ENCODE measurements around the gene GMNC. TPM values are rescaled to one million over a fixed set of nuclear protein-coding genes. Genes with fewer than 3 reads are reported as not detected.

The GMNC gene
- total RNA-seq, 5 donors from 2014 or later (not counting 1 experiment from before 2014, with no cell fraction given), result not detected

DNA sequence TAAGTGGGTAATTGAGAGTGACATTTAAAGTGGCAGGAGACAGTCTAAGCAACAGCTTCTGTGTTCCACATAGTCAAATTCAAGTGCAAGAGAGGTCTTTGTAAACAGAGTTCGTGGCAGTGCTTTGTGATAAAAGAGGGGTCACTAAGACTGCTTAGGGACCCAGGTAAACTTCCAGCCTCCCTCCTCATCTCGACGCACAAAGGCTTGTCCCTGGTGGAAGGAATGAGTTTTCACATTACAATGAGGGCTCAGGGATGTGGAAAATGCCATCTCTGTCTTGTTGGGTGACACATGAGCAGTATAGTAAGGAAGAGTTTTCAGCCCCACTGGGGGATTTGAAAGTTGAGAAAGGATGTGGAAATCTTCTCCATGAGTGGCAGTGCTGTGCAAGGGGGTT, 7.3 kb downstream of the GMNC start:
- 20% methylated on average over 1 of the region's 3 CpGs for WGBS (ENCODE audit: insufficient coverage)
- ATAC-seq (replicated peaks in 1 of 4), result no peak

DNA sequence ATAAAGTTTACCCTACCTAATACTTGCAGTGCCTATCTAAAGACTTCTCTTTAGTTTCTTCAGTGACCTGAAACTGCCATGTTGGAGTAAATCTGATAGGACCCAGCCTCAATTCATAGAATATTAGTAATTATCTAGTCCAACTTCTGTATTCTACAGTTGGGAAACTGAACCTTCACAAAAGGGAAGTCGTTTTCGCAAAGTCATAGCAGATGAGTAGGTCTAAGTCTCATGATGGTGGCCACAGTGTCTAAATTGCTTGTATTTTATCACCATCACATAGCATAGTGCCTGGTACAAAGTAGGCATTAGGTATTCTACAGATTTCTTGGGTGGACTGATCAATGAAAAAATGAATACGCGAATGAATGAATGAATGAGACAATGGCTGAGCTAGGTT, 8.4 kb downstream of the GMNC start:
- no peak for ATAC-seq (replicated peaks in 1 of 4)
- H3K36me3 ChIP-seq (ENCODE audit: control insufficient read depth in 2 of 2, extremely low read depth in 1 of 2, insufficient read depth in 1 of 2, low read length in 1 of 2), result no peaks in the 10 kb centered on the region
- CTCF ChIA-PET, result no interaction called here
- no peaks in the 10 kb centered on the region for H3K4me1 ChIP-seq (ENCODE audit: control insufficient read depth in 1 of 2, extremely low read depth in 1 of 2, insufficient read depth in 2 of 2, low read length in 2 of 2)
- no peak overlapping the region for H3K27ac ChIP-seq (ENCODE audit: low read length)
- Mint-ChIP-seq H3K9me3 (no peaks in the 10 kb centered on the region), H3K36me3 (no peaks in the 10 kb centered on the region), H3K27me3 (peaks cover 0 to 9% of the 10 kb centered on the region in 2 donors), H3K27ac (no peak overlapping the region), H3K4me1 (no peaks in the 10 kb centered on the region), H3K4me3 (no peak overlapping the region)
- POLR2A ChIA-PET, result no interaction called here
- no peak overlapping the region for H3K4me3 ChIP-seq (ENCODE audit: control insufficient read depth in 1 of 2, extremely low read depth in 1 of 2, low read length in 1 of 2)
- H3K27me3 ChIP-seq (replicated peaks in 1 of 2; ENCODE audit: control insufficient read depth in 2 of 2, extremely low read depth in 1 of 2, insufficient read depth in 2 of 2, low read length in 1 of 2), result no peaks in the 10 kb centered on the region
- 100% methylated on average over 2 of the region's 4 CpGs for WGBS (ENCODE audit: insufficient coverage)
- H3K9me3 ChIP-seq, result no peaks in the 10 kb centered on the region
- no peak for DNase-seq

More for the DNA sequence above, 7.3 kb downstream of the GMNC start:
- H3K4me3 ChIP-seq (ENCODE audit: control insufficient read depth in 1 of 2, extremely low read depth in 1 of 2, low read length in 1 of 2), result no peak overlapping the region
- H3K27me3 Mint-ChIP-seq, result peaks cover 0 to 4% of the 10 kb centered on the region in 2 donors
- no peak overlapping the region for H3K27ac Mint-ChIP-seq
- H3K27me3 ChIP-seq (replicated peaks in 1 of 2; ENCODE audit: control insufficient read depth in 2 of 2, extremely low read depth in 1 of 2, insufficient read depth in 2 of 2, low read length in 1 of 2), result no peaks in the 10 kb centered on the region
- no peaks in the 10 kb centered on the region for H3K4me1 Mint-ChIP-seq
- H3K9me3 Mint-ChIP-seq, result no peaks in the 10 kb centered on the region
- no peak overlapping the region for H3K27ac ChIP-seq (ENCODE audit: low read length)
- no peaks in the 10 kb centered on the region for H3K36me3 Mint-ChIP-seq
- no peaks in the 10 kb centered on the region for H3K4me1 ChIP-seq (ENCODE audit: control insufficient read depth in 1 of 2, extremely low read depth in 1 of 2, insufficient read depth in 2 of 2, low read length in 2 of 2)
- POLR2A ChIA-PET, result no interaction called here
- H3K4me3 Mint-ChIP-seq, result no peak overlapping the region
- H3K9me3 ChIP-seq, result no peaks in the 10 kb centered on the region
- CTCF ChIA-PET, result no interaction called here
- DNase-seq, result no peak
- no peaks in the 10 kb centered on the region for H3K36me3 ChIP-seq (ENCODE audit: control insufficient read depth in 2 of 2, extremely low read depth in 1 of 2, insufficient read depth in 1 of 2, low read length in 1 of 2)

DNA sequence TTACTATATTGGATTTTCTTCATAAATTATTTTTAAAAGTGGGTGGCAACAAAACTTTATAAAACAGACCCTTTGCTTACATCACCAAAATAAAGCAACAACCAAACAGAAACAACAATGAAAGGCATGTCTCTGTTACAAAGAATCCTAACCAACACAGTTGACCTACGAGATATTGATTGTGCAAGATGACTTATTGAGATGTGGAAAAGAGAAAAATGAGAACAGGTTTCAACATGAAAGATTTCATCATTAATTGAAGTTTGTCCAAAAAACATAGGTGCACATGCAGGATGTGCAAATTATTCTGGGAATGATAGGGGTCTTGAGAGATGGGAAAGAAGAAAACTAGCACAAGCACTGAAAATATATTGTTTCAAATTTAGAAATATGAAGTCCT, 9.0 kb downstream of the GMNC start:
- Mint-ChIP-seq H3K4me3 (no peak overlapping the region), H3K27me3 (peaks cover 0 to 9% of the 10 kb centered on the region in 2 donors), H3K4me1 (no peaks in the 10 kb centered on the region), H3K9me3 (no peaks in the 10 kb centered on the region), H3K36me3 (no peaks in the 10 kb centered on the region), H3K27ac (no peak overlapping the region)
- POLR2A ChIA-PET, result no interaction called here
- Histone ChIP-seq H3K9me3 (no peaks in the 10 kb centered on the region), H3K27me3 (replicated peaks in 1 of 2; ENCODE audit: control insufficient read depth in 2 of 2, extremely low read depth in 1 of 2, insufficient read depth in 2 of 2, low read length in 1 of 2) (no peaks in the 10 kb centered on the region), H3K4me3 (ENCODE audit: control insufficient read depth in 1 of 2, extremely low read depth in 1 of 2, low read length in 1 of 2) (no peak overlapping the region), H3K36me3 (ENCODE audit: control insufficient read depth in 2 of 2, extremely low read depth in 1 of 2, insufficient read depth in 1 of 2, low read length in 1 of 2) (no peaks in the 10 kb centered on the region), H3K27ac (ENCODE audit: low read length) (no peak overlapping the region), H3K4me1 (ENCODE audit: control insufficient read depth in 1 of 2, extremely low read depth in 1 of 2, insufficient read depth in 2 of 2, low read length in 2 of 2) (no peaks in the 10 kb centered on the region)
- ATAC-seq (replicated peaks in 1 of 4), result no peak
- no peak for DNase-seq
- no CpG with 5 or more reads among the region's 1 CpG for WGBS (ENCODE audit: insufficient coverage)
- CTCF ChIA-PET, result no interaction called here

DNA sequence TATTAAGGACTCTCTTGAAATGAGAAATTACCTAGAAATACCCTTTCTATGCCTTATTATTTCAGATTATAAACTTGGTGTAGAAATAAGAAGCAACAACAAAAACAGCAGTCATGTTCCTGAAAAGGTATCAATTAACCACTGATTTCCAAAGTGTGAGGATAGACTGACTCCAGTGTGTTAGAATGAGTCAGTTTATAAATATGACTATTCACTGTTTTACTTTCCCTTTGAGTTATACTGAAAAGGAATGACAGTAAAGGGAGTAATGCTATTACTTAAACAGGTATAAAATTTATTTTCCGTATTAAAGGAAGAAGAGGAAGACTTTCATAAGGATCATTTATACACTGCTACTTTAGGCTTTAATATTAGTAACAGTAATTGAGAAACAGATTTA, 12.9 kb downstream of the GMNC start:
- Histone ChIP-seq H3K9me3 (no peaks in the 10 kb centered on the region), H3K27ac (ENCODE audit: low read length) (no peak overlapping the region), H3K4me1 (ENCODE audit: control insufficient read depth in 1 of 2, extremely low read depth in 1 of 2, insufficient read depth in 2 of 2, low read length in 2 of 2) (no peaks in the 10 kb centered on the region), H3K27me3 (replicated peaks in 1 of 2; ENCODE audit: control insufficient read depth in 2 of 2, extremely low read depth in 1 of 2, insufficient read depth in 2 of 2, low read length in 1 of 2) (no peaks in the 10 kb centered on the region), H3K4me3 (ENCODE audit: control insufficient read depth in 1 of 2, extremely low read depth in 1 of 2, low read length in 1 of 2) (no peak overlapping the region), H3K36me3 (ENCODE audit: control insufficient read depth in 2 of 2, extremely low read depth in 1 of 2, insufficient read depth in 1 of 2, low read length in 1 of 2) (no peaks in the 10 kb centered on the region)
- ChIA-PET CTCF (no interaction called here), POLR2A (no interaction called here)
- WGBS (ENCODE audit: insufficient coverage), result no CpG with 5 or more reads among the region's 1 CpG
- Mint-ChIP-seq H3K27me3 (peaks cover 0 to 8% of the 10 kb centered on the region in 2 donors), H3K9me3 (no peaks in the 10 kb centered on the region), H3K27ac (no peak overlapping the region), H3K36me3 (no peaks in the 10 kb centered on the region), H3K4me3 (no peak overlapping the region), H3K4me1 (no peaks in the 10 kb centered on the region)
- ATAC-seq (replicated peaks in 1 of 4) (no peak), DNase-seq (no peak)

DNA sequence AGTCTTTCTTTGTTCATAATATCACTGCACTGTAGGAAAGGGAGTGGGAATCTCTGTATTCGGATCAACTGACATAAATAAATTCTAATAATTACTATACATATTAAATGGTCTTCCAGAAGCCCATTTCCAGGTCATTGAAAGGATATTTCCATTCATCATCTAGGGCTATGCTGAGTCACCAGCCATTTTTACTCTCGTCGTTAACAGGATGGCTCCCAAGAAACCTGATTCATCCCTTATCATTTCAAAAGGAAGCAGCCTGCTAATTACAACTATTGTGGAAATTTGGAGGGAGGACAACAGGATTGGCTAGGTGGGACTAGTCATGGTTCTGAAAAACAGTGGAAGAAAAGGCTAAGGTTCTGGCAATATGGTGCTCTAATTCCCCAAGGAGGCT, 13.6 kb downstream of the GMNC start:
- no CpG with 5 or more reads among the region's 3 CpGs for WGBS (ENCODE audit: insufficient coverage)
- POLR2A ChIA-PET, result no interaction called here
- H3K27ac ChIP-seq (ENCODE audit: low read length), result no peak overlapping the region

DNA sequence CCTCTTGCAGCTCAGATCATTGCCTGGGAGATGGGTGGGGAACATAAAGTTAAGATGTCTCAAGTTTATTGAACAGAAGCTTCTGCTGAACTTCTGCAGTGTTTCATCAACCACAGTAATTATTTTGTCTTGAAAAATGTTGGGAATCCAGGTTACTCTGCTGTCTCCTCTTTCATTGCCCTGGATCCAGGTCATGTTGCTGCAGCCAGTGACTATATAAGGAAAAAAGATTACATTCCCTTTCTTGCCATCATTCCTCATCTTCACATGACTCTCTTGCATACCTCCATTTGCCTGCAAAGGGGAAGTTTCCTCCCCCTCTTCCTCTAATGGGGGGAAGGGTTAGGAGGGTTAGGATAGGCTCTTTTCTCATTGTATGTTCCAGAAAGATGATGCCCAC, 15.1 kb downstream of the GMNC start:
- H3K4me3 Mint-ChIP-seq, result no peak overlapping the region
- no peaks in the 10 kb centered on the region for H3K4me1 ChIP-seq (ENCODE audit: control insufficient read depth in 1 of 2, extremely low read depth in 1 of 2, insufficient read depth in 2 of 2, low read length in 2 of 2)
- ATAC-seq (replicated peaks in 1 of 4) (no peak), DNase-seq (no peak)
- CTCF ChIA-PET, result no interaction called here
- no peaks in the 10 kb centered on the region for H3K36me3 ChIP-seq (ENCODE audit: control insufficient read depth in 2 of 2, extremely low read depth in 1 of 2, insufficient read depth in 1 of 2, low read length in 1 of 2)
- no peak overlapping the region for H3K4me3 ChIP-seq (ENCODE audit: control insufficient read depth in 1 of 2, extremely low read depth in 1 of 2, low read length in 1 of 2)
- H3K27ac Mint-ChIP-seq, result no peak overlapping the region
- peaks cover 0 to 8% of the 10 kb centered on the region in 2 donors for H3K27me3 Mint-ChIP-seq
- no peaks in the 10 kb centered on the region for H3K9me3 ChIP-seq
- H3K27me3 ChIP-seq (replicated peaks in 1 of 2; ENCODE audit: control insufficient read depth in 2 of 2, extremely low read depth in 1 of 2, insufficient read depth in 2 of 2, low read length in 1 of 2), result no peaks in the 10 kb centered on the region
- H3K9me3 Mint-ChIP-seq, result no peaks in the 10 kb centered on the region
- no peak overlapping the region for H3K27ac ChIP-seq (ENCODE audit: low read length)
- H3K36me3 Mint-ChIP-seq, result no peaks in the 10 kb centered on the region
- H3K4me1 Mint-ChIP-seq, result no peaks in the 10 kb centered on the region
- POLR2A ChIA-PET, result interaction anchor here in 1 of 2 donors (0.5 kb wide), 1 partner anchor 533 kb away, joined by 4 read pairs; no protein-coding TSS in a partner anchor

More for the DNA sequence above, 13.6 kb downstream of the GMNC start:
- Mint-ChIP-seq H3K4me1 (no peaks in the 10 kb centered on the region), H3K9me3 (no peaks in the 10 kb centered on the region), H3K36me3 (no peaks in the 10 kb centered on the region), H3K4me3 (no peak overlapping the region), H3K27me3 (peaks cover 0 to 8% of the 10 kb centered on the region in 2 donors), H3K27ac (no peak overlapping the region)
- CTCF ChIA-PET, result no interaction called here
- DNase-seq (no peak), ATAC-seq (replicated peaks in 1 of 4) (no peak)
- Histone ChIP-seq H3K36me3 (ENCODE audit: control insufficient read depth in 2 of 2, extremely low read depth in 1 of 2, insufficient read depth in 1 of 2, low read length in 1 of 2) (no peaks in the 10 kb centered on the region), H3K9me3 (no peaks in the 10 kb centered on the region), H3K4me1 (ENCODE audit: control insufficient read depth in 1 of 2, extremely low read depth in 1 of 2, insufficient read depth in 2 of 2, low read length in 2 of 2) (no peaks in the 10 kb centered on the region), H3K27me3 (replicated peaks in 1 of 2; ENCODE audit: control insufficient read depth in 2 of 2, extremely low read depth in 1 of 2, insufficient read depth in 2 of 2, low read length in 1 of 2) (no peaks in the 10 kb centered on the region), H3K4me3 (ENCODE audit: control insufficient read depth in 1 of 2, extremely low read depth in 1 of 2, low read length in 1 of 2) (no peak overlapping the region)

DNA sequence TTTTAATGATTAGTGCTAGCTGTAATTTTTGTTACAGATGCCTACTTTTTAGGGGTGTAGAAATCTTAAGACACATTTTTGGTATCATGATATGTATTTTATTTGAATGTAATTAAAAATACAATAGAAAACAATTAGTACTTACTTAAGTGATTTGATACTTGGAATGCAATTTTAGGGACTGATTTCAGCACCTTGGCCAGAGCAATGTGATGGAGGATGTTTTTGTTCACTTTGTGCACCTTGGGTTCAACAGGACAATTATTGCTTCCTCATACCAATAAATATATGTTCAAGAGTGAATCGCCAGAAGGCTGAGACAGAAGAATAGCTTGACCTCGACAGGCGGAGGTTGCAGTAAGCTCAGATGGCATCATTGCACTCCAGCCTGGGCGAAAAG, 22.3 kb downstream of the GMNC start:
- Mint-ChIP-seq H3K4me3 (no peak overlapping the region), H3K9me3 (peaks cover 0 to 3% (median 2%) of the 10 kb centered on the region in 3 donors), H3K36me3 (no peaks in the 10 kb centered on the region), H3K4me1 (no peaks in the 10 kb centered on the region), H3K27me3 (no peaks in the 10 kb centered on the region), H3K27ac (no peak overlapping the region)
- no peaks in the 10 kb centered on the region for H3K9me3 ChIP-seq
- H3K27me3 ChIP-seq (replicated peaks in 1 of 2; ENCODE audit: control insufficient read depth in 2 of 2, extremely low read depth in 1 of 2, insufficient read depth in 2 of 2, low read length in 1 of 2), result no peaks in the 10 kb centered on the region
- DNase-seq, result no peak
- POLR2A ChIA-PET, result no interaction called here
- WGBS (ENCODE audit: insufficient coverage), result 89% methylated on average over 3 of the region's 4 CpGs
- no peak overlapping the region for H3K27ac ChIP-seq (ENCODE audit: low read length)
- no peak overlapping the region for H3K4me3 ChIP-seq (ENCODE audit: control insufficient read depth in 1 of 2, extremely low read depth in 1 of 2, low read length in 1 of 2)
- H3K4me1 ChIP-seq (ENCODE audit: control insufficient read depth in 1 of 2, extremely low read depth in 1 of 2, insufficient read depth in 2 of 2, low read length in 2 of 2), result no peaks in the 10 kb centered on the region
- no peak for ATAC-seq (replicated peaks in 1 of 4)
- CTCF ChIA-PET, result no interaction called here
- no peaks in the 10 kb centered on the region for H3K36me3 ChIP-seq (ENCODE audit: control insufficient read depth in 2 of 2, extremely low read depth in 1 of 2, insufficient read depth in 1 of 2, low read length in 1 of 2)

All from T-cell (primary cell).